GM21723 (cell line): ENCODE data around the gene L3MBTL4.
A peak's percentile ranks its signal among the peaks of the same experiment; 100 is the strongest.
"Not testable (repeated sequence)": the region's sequence is repeated elsewhere in the genome, so short reads cannot be mapped to it uniquely, and the experiment has no call there.

Experiments
- ATAC-seq: cut with Tn5 transposase; IDR thresholded peaks from one replicate; pipeline ENCODE4 v1.9.1; 2021; ENCODE audit warnings: mild to moderate bottlenecking, moderate library complexity; ENCODE audit not compliant: unreplicated experiment

The L3MBTL4 gene

DNA sequence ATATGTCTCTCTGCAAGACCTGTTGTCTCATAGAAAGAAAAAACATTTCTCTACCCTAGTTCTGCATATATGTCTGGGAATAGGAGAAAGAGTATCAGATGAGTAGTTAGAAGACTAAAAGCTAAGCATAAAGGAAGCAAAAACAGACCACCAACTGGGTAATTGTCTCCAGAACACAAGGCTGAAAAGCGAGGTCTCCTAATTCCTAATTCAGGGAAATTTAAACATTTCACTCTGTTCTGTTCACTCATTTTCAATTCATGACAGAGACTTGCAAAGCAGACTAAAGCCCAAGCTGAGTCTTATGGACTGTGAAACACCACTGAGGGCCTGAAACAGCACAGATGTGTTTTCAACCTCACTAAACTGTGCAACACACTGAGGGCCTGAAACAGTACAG lies 294.9 kb downstream of the L3MBTL4 start:
- no peak for ATAC-seq

DNA sequence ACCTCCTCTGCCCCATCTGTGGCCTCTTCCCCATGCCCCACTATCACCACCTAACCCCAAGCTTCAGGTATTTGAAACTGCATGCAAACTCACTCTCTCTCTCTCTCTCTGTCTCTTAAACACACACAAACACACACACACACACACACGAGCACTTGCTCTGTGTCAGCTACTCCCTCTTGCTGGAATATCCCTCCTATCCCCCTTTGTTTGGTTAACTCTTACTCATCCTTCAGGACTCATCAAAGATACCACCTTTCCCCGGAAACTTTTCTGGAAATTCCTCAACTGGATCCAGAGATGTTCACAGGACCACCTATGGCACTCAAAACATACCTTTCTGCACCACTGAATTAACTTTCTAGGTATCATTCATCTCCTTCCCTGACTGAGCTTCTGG lies 296.6 kb downstream of the L3MBTL4 start:
- no peak for ATAC-seq

DNA sequence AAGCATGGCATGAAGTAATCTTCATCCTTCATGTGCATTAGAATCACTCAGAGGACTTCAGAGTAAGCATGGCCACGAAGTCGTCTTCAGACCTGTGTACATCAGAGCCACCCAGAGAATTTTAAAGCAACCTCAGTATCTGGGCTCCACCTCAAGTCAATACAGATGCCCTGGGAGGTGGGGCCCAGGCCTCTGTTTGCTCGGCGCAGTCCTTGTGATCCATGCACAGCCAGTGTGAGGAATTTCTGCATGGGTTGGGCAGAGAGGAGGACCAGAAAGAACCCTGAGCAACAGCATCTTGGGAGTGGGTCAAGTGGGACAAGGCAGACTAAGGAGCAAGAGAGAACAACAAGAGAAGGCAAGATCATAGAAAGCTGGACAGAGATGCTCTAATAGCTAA lies 299.0 kb downstream of the L3MBTL4 start:
- no peak for ATAC-seq

DNA sequence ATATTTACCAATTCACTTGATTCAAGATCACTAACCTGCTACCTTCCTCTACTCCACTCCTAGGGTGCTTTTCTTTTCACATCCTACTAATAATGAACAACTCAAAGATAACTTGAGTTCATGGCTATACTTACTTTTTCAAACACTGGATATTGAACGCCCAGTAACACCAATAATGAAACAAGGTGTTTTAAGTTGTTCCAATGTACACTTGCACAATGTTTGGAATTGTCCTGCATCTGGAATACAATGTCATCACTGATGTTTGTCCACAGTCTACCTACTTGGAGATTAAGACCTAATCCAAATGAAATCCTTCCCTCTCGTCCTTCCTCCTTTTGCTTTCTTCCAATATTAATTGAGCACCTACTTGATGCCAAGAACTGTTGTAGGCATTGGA lies 301.1 kb downstream of the L3MBTL4 start:
- no peak for ATAC-seq

DNA sequence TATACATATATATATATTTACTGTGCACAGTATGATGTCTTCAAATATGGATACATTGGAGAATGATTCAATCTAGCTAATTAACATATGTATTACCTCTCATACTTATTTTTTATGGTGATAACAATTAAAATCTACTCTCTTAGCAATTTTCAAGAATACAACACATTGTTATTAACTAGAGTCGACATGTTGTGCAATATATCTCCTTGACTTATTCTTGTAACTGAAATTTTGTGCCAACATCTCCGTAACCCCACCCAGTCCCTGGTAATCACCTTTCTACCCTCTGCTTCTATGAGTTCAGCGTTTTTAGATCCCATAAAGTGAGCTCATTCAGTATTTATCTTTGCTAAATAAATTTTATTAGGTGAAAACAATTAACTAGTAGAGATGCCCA lies 303.0 kb downstream of the L3MBTL4 start:
- no peak for ATAC-seq

DNA sequence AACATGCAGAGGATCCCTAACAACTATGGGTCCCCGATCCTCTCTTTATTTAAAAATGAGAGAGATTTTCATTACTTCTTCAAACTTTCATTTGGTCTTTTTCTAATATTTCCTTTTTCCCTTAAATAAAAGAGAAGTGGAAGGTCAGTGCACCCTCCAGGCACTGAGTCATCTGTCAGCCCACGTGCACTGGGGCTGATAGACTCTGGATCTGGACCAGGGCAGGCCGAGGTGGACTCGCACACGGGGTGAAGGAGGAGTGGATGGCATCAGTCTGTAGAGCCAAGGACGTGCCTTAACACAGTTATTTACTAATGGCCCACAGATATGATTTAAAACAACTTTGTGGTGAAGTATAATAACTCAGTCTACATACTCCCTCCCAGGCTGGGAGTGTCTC lies 305.0 kb downstream of the L3MBTL4 start:
- no peak for ATAC-seq

DNA sequence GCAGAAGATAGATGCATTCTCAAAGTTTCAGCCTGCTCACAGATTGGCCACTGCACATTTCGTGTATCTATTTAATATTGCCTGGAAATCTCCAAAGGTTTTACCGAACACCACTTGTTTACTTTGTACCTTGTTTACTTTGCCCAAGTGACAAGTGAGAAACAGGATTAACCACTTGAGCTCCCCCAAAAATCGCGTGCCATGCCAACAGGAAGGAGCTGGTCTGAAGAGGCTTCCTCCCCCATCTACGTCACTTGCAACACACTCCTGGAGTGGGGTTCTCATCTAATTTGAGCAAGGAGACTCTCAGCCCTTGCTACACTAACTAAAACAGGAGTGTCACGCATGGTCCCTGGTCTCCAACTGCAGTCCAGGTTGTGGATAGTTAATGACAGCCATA lies 306.9 kb downstream of the L3MBTL4 start:
- no peak for ATAC-seq

DNA sequence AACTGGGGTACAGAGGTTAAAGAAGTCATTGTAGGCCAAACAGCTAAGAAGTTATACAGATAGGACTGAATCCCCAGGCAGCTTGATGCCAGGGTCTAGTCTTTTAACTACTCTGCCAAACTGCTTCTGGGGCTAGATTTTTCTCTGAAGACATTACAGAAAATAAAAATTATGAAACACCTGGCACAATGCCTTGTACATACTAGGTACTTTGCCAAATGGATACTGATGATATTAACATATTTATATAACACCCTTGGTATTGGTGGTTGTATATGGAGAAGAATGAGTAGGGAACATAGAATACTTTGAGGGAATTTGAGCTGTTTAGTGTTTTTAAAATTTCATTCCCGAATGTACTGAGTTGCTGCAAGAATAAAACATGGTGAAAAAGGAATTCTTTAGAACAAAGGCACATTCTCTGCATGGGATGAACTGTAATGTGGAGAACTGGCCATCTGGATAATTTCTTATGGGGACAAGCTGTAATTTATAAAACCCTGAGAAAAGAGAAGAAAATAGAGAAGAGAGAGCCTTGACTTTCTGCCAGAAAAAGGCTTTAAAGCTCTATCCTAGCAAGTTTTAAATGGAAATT lies 308.5 kb downstream of the L3MBTL4 start:
- no peak for ATAC-seq

DNA sequence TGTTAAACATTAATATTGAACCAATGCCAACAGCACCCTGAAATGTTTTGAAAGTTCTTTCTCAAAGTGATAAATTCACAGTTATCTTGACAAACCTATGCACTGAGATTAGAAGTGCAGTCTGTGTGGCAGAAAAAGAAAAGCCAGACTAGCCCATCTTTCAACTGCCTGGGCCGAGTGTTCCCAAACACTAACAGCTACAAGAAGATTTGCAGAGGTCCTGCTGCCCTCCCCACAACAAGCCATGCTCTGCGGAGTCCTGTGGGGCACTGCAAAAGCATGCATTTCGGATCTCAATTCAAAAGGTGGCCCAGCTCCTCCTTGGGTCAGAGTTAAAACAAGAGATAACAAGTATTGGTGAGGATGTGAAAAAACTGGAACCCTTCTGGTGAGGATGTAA lies 311.0 kb downstream of the L3MBTL4 start:
- ATAC-seq, result no peak

DNA sequence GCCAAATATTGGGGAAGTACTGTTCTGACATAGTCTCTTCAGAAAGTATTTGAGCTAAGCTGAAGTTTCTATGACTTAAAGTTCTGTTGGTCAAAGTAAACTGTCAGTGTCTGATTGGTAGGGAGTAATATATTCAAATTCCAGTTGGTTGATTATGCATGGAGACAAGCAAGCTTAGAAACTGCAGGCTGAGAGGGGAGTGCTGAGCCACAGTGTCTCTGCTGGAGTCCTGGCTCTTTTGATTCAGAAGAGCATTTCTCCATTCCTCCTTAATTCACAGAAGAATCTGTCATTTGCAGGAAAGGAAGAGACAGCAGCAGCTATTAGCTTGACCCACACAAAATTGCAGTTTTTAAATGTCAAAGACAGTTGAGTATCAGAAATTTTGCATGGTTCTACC lies 318.0 kb downstream of the L3MBTL4 start:
- no peak for ATAC-seq

DNA sequence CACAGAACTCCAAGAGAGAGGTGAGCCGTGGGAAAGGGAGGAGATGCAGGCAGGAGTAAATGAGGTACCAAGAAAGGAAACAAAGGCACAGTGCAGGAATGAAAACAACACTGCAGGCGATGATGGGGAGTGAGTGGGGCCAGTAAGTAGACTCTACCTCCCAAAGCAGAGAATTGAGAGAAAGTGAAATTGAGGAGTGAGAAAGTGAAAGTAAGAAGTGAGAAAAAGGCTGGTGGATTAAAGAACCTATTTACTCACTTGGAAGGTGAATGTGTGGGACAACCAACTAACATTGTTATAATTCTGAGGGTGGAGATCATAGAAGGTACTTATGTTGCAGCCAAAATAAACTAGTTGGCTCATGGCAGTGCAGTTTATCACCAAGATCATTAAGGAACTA lies 326.3 kb downstream of the L3MBTL4 start:
- ATAC-seq, result no peak

DNA sequence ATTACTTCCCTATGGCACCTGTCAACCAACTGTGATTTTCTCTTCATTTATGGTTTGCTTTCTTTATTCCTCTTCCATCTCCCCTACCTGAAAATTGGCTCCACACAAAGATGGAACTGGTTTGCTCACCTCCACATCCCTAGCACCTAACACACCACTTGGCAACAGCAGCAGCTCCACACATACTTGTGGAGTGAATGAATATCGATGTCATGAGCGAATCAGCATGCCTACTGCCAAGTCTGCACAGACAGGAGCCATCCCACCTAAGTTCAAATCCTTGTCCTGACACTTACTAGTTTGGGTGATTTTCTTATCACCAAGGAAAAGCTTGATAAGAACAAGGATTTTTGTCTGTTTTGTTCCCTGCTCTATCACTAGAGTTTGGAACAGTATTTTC lies 328.0 kb downstream of the L3MBTL4 start:
- ATAC-seq, result no peak

DNA sequence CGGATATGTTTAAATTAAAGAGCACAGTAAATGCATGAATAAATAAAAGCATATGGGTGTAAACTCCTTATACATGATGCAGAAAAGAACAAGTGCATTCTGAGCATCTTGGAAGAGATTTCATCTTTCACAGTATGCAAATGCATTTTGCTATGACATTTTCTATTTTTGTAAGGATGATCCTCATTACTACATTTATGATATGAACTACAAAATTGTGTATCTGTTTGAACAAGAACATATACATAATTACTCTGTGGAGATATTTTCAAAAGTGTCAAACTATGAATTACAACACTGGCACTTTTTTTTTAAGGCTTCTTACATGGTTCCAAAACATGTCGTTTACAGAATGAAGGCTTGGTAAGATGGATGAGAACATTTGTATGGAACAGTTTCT lies 335.3 kb downstream of the L3MBTL4 start:
- no peak for ATAC-seq

DNA sequence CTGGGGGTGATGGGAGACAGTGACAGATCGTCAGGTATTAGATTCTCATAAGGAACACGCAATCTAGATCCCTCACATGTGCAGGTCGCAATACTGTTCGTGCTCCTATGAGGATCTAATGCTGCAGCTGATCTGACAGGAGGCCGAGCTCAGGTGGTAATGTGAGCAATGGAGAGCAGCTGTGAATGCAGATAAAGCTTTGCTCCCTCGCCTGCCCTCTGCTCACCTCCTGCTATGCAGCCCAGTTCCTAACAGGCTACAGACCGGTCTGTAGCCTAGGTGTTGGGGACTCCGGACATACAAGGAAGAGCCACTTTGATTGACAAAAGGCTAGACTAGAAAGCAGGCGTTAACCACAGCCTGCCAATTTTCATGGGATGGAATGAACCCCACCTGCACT lies 335.8 kb downstream of the L3MBTL4 start:
- no peak for ATAC-seq

DNA sequence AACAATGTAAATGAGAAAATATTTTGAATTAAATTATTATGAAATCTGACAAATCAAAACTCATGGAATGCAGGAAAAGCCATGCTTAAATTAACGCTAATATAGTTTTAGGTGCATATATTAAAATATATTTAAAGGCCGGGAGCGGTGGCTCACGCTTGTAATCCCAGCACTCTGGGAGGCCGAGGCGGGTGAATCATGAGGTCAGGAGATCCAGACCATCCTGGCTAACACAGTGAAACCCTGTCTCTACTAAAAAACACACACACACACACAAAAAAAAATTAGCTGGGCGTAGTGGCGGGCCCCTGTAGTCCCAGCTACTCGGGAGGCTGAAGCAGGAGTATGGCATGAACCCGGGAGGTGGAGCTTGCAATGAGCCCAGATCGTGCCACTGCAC lies 342.3 kb downstream of the L3MBTL4 start:
- ATAC-seq, result not testable (repeated sequence)

DNA sequence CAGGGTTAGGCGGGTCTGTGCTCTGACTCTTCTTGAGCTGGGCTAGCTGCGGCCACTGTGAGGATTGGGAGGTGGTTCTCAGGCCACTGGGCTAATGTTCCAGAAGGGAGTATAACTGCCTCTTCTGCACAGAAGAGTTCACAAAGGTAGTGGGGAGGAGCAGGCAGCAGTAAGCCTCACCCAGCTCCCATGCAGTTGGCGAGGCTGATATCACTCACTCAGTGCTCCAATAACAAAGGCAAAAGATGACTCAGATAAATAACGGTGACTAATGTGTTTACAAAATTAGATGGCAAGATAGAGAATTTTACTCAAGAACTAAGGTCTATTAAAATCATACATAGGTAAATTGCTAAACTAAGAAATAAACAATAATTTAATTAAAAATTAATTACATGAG lies 345.2 kb downstream of the L3MBTL4 start:
- ATAC-seq, result no peak

DNA sequence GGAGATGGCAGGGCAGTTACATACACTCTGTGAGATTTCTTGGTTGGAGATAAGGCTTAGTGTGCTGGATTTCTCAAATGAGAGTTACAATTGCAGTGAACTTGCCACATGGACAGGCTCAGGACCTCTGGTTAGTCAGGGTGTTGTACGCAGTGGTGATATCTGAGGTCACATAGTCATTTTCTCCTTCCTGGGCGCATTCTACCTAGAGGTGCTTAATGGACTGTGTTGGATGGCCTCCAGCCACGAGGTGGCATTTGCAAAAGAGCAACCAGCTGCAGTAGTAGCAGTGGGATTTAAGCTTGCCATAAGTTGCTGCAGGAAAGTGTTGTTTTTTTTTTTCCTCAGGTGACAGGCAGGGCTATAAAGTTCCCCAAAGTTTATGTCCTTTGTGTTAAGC lies 345.6 kb downstream of the L3MBTL4 start:
- ATAC-seq, result peak; percentile 49

DNA sequence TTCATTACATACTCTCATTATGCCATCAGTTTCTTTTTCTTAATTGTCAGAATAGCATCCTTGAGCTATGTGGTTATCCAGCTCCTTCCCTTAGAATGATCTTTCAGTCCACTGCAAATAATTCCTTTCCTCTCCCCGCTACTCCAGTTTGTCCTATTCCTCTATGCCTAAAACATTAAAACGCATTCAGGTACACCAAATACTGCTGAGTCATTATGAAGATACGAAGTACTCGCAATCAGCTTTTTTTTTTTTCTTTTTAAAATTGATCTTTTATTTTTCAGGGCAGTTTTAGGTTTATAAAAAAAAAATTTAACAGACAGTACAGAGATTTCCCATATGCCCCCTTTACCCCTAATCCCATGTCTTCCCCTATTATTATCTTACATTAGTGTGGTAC lies 354.6 kb downstream of the L3MBTL4 start:
- no peak for ATAC-seq

DNA sequence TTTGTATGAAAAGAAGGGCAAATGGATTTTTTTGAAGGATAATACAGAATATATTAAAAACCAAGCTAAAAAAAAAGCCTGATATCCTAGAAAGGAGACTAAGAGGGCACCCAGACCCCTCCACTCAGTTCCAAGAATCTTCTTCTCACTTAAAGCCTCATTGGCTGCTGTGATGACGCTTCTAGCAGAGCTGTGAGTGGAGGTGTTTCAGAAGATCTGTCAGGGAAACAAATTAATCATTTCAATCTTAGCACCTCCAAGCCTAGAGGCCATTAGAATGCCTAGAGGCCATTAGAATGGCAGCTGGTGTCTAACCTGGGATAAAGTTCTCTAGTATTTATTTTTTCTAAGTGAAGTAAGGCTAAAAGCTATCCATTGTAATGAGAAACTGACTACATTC lies 355.2 kb downstream of the L3MBTL4 start:
- no peak for ATAC-seq

DNA sequence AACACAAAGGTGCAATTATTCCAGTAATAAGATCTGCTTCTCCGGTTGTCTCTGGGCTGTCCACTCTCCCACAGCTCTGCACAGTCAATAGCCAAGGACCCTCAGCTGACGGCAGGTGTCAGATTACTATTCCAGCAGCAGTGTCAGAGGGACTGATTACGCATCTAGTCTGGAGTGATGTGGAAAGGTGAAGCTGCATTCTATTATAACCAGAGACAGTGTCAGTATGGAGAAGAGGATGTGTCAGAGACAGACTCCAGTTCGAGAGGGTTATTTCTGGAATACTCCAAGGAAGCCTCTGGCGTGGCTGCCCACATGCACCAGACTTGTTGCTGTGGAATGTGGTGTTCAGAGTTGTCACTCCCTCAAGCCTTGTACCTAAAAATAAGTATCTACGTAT lies 355.8 kb downstream of the L3MBTL4 start:
- no peak for ATAC-seq

DNA sequence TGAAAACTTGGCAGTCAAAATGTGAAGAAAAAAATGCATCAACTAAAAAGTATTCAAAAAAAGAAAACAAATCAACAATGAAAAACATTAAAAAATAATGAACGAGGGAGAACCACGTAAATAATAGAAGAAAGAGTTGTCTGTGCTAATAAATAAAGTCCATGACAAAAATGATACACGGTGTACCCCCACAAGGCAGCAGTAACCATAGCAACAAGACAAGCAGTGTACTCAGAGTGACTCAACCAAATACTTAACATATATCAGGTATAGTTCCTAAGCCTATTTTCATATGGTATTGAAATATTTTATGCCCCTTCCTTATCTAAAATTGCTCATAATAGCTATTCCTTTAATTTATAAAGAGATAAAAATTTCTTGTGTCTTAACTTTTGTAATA lies 357.1 kb downstream of the L3MBTL4 start:
- ATAC-seq, result no peak

DNA sequence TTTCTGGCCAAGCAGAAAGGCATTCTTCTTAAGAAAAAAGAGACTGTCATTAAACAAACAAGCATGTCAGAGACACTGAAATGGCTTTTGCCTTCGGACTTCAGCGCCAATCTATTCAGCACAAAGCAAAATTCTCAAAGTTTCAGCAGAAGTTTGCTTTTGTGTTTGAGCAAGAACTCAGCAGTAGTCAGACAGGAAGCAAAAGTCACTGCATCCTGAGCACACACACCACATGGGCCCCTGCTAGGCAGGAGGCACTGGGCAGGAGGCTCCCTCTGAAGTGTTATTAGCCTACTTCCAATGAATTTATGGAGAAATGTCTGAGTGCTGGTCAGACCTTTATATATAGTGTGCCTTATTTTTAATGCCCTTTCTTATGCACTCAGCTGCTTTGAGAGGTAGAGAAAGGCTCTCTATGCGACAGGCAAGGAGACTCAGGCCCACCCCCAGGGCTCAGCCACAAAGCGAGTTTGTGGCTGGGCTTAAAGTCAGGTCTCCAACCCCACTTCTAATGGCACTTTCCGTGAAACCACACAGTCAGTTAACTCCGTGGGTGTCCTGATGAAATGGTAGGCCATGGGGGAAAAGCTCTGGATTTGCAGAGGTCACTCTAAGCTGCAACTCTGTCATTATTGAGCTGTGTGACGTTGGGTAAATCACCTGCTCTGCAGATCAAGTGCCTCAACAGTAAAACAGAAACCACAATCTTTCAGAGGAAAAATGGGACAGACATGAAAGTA lies 358.4 kb downstream of the L3MBTL4 start:
- no peak for ATAC-seq

DNA sequence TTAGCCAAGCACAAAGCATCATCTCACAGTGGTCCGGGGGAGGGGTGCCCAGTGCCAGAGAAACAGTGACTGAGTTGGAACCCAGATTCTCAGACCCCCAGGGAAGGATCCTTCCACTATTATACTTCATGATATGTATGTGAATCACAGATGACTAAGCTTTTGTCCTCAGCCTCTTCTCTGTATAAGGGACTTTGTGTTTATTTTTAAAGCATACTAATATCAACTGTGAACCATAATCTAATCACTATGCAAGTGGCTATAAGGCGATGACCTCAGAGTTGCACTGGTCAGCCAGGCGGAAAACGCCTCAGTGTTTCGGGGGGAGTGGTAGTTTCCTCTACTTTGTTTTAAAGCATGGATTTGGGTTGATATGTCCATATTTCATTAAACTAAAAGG lies 359.0 kb downstream of the L3MBTL4 start:
- no peak for ATAC-seq
